Activated naive CD4-positive, alpha-beta T cell treated with anti-CD3 and anti-CD28 coated beads for 36 hours (primary cell): ENCODE measurements around the gene NR1H3. TPM values are rescaled to one million over a fixed set of nuclear protein-coding genes. Genes with fewer than 3 reads are reported as not detected.

ENCODE experiments used
- CTCF ChIA-PET: fragments of 350-600 bp; sonication (Branson Sonifier 250); formaldehyde crosslinking; loops from one replicate; lab custom pipeline; 2021; ENCODE audit warnings: antibody characterized with exemption; lab: Charles Lee
- DNase-seq: peaks from one replicate; pipeline ENCODE4 v3.0.0-alpha.2; 2020
- H3K27ac Mint-ChIP-seq: one replicate; pipeline ENCODE4 v1.8.0; 2021; ENCODE audit warnings: mild to moderate bottlenecking, mixed read lengths
- H3K27me3 Mint-ChIP-seq: one replicate; pipeline ENCODE4 v1.8.0; 2021; ENCODE audit warnings: low read depth, mixed read lengths
- H3K36me3 Mint-ChIP-seq: one replicate; pipeline ENCODE4 v1.8.0; 2021; ENCODE audit warnings: low read depth, mixed read lengths
- H3K4me1 Mint-ChIP-seq: one replicate; pipeline ENCODE4 v1.8.0; 2021; ENCODE audit warnings: low read depth, mixed read lengths
- H3K4me3 Mint-ChIP-seq: one replicate; pipeline ENCODE4 v1.8.0; 2021; ENCODE audit warnings: mild to moderate bottlenecking, moderate library complexity, mixed read lengths
- H3K9me3 Mint-ChIP-seq: one replicate; pipeline ENCODE4 v1.8.0; 2021; ENCODE audit warnings: mixed read lengths
- intact Hi-C: fragments of 100-400 bp; cut with micrococcal nuclease; formaldehyde crosslinking; loops from one replicate; pipeline ENCODE4 v1.15.1; 2023
- total RNA-seq, 2 experiments: library from RNA; stranded (reverse); gene quantifications; one replicate each; pipeline ENCODE4 v1.2.3, GENCODE V29; 2021

Gene NR1H3
- total RNA-seq, 2 experiments from 2014 or later, result 10.4 to 11.3 TPM

DNA sequence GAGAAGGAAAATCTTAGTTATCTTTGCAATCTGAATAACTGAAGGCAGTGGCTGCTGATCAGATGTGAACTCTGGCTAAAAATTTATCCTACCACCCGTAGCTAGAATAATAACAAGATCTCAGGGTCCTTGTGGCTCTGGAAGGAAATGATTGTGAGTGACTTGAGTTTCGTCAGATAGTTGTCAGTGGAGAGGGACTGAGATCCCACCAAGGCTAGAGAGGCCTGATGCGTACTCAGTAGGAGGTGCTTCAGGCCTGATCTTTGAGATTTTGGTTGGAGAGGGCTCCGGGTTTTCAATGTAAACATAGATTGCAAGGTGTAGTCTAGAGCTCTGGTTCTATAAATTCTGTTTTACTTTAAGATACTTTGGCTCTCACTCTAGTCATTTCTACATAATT lies 13.5 kb downstream of the NR1H3 start:
- CTCF ChIA-PET, result interaction anchor here (0.6 to 2.7 kb wide), 7 partner anchors 13 to 103 kb away, joined by 3 to 19 read pairs (median 4); partner anchors contain the start of gene NR1H3
- H3K9me3 Mint-ChIP-seq, result no peaks in the 10 kb centered on the region
- H3K27ac Mint-ChIP-seq, result peak overlapping the region; percentile 83
- DNase-seq, result no peak
- H3K4me1 Mint-ChIP-seq, result peaks cover 42% of the 10 kb centered on the region
- peak overlapping the region; percentile 80 for H3K4me3 Mint-ChIP-seq
- intact Hi-C loops, result loop anchor here (2.0 to 5.0 kb wide), 3 partner anchors 81 to 281 kb away; partner anchors contain the start of genes CELF1 and MYBPC3
- H3K27me3 Mint-ChIP-seq, result no peaks in the 10 kb centered on the region
- peaks cover 1% of the 10 kb centered on the region for H3K36me3 Mint-ChIP-seq

DNA sequence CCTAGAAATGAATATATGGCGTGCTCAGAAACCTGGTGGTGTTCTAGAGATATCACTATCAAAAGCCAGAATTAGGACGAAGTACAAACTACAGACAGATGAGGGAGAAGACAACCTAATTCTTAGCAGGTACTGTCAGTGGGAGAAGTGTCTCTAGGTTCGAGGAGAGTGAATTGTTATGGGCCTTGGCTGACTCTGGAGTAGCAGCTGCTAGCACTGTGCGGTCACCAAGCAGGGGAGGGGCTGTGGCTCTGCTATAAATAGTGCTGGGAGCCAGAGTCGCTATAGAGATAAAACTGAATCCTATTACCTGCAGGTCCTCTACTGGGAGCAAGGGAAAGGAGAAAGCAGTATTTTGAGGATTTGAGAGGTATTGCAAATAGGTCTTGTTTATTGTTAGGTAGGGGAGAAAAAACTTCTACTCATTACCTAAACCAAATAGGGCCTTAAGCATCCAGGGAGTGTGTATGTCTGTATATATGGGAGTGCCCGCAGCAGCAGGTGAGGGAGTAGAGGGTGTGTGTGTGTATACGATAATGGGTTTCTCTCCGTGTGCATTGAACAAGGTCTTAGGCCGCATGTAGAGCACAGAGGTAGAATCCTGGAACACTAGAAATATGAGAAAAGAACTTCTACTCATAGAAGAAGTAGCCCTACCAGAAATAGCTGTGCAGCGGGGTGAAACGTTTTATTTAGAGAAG lies 14.3 kb downstream of the NR1H3 start:
- Mint-ChIP-seq H3K36me3 (peaks cover 6% of the 10 kb centered on the region), H3K27ac (peak overlapping the region; percentile 16), H3K27me3 (no peaks in the 10 kb centered on the region), H3K9me3 (no peaks in the 10 kb centered on the region), H3K4me1 (peaks cover 40% of the 10 kb centered on the region), H3K4me3 (no peak overlapping the region)
- no peak for DNase-seq
- CTCF ChIA-PET, result interaction anchor here (0.6 to 2.7 kb wide), 6 partner anchors 8 to 914 kb away, joined by 3 to 19 read pairs (median 4); partner anchors contain the start of gene NR1H3
- intact Hi-C loops, result loop anchor here (2.0 to 5.0 kb wide), 3 partner anchors 80 to 281 kb away; partner anchors contain the start of genes CELF1 and MYBPC3

DNA sequence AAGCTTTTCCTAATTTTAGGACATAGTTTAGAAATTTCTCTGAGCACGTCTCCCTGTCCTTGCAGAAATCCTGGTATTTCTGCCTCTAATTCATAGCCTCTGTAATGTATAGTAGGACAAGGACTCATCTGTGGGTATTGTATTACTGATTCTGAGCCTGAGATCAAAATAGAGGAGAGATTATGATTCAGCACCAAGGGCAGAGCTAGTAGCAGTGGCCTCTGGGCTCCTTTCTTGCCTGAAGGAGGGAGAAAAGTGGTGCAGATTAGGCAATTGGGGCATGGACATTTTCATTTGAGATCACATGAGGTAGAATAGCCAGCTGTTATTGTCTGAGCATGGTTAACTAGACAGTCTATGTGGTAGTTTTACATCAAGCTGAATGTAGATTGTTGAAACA lies 14.9 kb downstream of the NR1H3 start:
- no peak for DNase-seq
- no peaks in the 10 kb centered on the region for H3K27me3 Mint-ChIP-seq
- H3K36me3 Mint-ChIP-seq, result peaks cover 6% of the 10 kb centered on the region
- intact Hi-C loops, result loop anchor here (5.0 kb wide), 2 partner anchors 80 to 180 kb away; partner anchors contain the start of gene MYBPC3
- CTCF ChIA-PET, result interaction anchor here (0.6 to 2.7 kb wide), 5 partner anchors 8 to 915 kb away, joined by 3 to 19 read pairs (median 3); partner anchors contain the start of gene NR1H3
- no peak overlapping the region for H3K27ac Mint-ChIP-seq
- H3K4me1 Mint-ChIP-seq, result peaks cover 40% of the 10 kb centered on the region
- H3K9me3 Mint-ChIP-seq, result no peaks in the 10 kb centered on the region
- no peak overlapping the region for H3K4me3 Mint-ChIP-seq

DNA sequence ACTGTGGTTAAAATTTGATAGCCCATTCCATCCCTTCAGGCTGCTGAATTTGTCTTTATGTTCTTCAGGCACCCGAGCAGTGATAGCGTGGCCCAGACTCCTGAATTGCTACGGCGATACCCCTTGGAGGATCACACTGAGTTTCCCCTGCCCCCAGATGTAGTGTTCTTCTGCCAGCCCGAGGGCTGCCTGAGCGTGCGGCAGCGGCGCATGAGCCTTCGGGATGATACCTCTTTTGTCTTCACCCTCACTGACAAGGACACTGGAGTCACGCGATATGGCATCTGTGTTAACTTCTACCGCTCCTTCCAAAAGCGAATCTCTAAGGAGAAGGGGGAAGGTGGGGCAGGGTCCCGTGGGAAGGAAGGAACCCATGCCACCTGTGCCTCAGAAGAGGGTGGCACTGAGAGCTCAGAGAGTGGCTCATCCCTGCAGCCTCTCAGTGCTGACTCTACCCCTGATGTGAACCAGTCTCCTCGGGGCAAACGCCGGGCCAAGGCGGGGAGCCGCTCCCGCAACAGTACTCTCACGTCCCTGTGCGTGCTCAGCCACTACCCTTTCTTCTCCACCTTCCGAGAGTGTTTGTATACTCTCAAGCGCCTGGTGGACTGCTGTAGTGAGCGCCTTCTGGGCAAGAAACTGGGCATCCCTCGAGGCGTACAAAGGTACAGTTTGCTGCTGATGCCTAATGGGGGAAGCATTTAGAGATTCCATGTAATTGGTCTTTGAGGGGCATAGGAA lies 16.9 kb downstream of the NR1H3 start:
- Mint-ChIP-seq H3K9me3 (no peaks in the 10 kb centered on the region), H3K4me3 (no peak overlapping the region), H3K36me3 (peaks cover 9% of the 10 kb centered on the region), H3K4me1 (peaks cover 25% of the 10 kb centered on the region), H3K27ac (no peak overlapping the region), H3K27me3 (no peaks in the 10 kb centered on the region)
- DNase-seq, result no peak
- intact Hi-C loops, result loop anchor here (5.0 kb wide), 2 partner anchors 78 to 178 kb away; partner anchors contain the start of gene MYBPC3
- CTCF ChIA-PET, result interaction anchor here (0.8 to 1.7 kb wide), 3 partner anchors 15 to 134 kb away, joined by 3 read pairs; no protein-coding TSS in a partner anchor

DNA sequence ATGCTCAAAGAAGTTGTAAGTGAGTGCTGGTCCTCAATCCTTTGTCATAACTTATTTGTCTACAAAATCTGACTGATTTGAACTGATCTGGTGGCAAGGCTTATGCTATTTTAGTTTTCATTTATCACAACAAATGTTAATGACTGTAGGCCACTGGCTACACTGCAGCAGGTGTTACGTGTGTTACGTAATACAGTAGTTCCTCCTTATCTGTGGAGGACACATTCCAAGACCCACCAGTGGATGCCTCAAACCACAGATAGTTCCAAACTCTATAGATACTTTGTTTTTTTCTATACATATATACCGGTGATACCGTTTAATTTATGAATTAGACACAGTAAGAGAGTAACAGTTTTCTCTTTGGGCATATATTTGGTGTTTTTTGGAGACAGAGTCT lies 19.1 kb downstream of the NR1H3 start:
- Mint-ChIP-seq H3K9me3 (no peaks in the 10 kb centered on the region), H3K36me3 (peaks cover 11% of the 10 kb centered on the region), H3K4me3 (no peak overlapping the region), H3K27ac (no peak overlapping the region), H3K27me3 (no peaks in the 10 kb centered on the region), H3K4me1 (peaks cover 12% of the 10 kb centered on the region)
- intact Hi-C loops, result no loop called here
- CTCF ChIA-PET, result no interaction called here
- no peak for DNase-seq

DNA sequence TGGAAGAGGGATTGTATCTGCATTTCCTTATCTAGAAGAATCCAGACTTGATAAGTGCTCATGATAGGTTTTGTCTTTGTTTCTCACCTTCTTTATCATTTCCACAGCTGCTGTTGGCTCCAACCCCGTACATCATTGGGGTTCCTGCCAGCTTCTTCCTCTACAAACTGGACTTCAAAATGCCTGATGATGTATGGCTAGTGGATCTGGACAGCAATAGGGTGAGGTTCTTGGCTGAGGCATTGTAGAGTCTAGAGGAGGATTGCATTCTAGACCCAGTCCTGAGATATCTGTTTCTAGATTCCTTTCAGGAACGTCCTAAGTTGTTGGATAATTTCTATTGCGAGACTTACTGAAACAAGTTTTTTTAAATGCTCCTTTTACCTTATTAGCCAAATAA lies 20.3 kb downstream of the NR1H3 start:
- CTCF ChIA-PET, result no interaction called here
- DNase-seq, result no peak
- no peak overlapping the region for H3K4me3 Mint-ChIP-seq
- intact Hi-C loops, result no loop called here
- peaks cover 17% of the 10 kb centered on the region for H3K36me3 Mint-ChIP-seq
- H3K27me3 Mint-ChIP-seq, result no peaks in the 10 kb centered on the region
- no peak overlapping the region for H3K27ac Mint-ChIP-seq
- H3K4me1 Mint-ChIP-seq, result peaks cover 2% of the 10 kb centered on the region
- H3K9me3 Mint-ChIP-seq, result no peaks in the 10 kb centered on the region

DNA sequence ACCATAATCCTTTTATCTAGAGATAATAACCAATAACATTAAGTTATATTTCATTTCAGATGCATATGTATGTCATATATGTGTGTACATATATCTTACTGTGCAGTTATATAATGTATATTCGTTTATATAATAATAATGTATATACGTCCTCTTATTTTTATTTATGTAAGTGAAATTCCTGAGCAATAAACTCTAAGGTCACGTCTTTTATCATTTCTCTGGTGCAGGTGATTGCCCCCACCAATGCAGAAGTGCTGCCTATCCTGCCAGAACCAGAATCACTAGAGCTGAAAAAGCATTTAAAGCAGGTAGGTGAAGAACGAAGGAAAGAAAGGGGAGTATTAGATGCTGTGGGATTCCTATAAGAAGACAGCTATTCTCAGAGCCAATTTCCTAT lies 21.0 kb downstream of the NR1H3 start:
- Mint-ChIP-seq H3K27me3 (no peaks in the 10 kb centered on the region), H3K27ac (no peak overlapping the region), H3K4me1 (peaks cover 1% of the 10 kb centered on the region), H3K9me3 (no peaks in the 10 kb centered on the region), H3K4me3 (no peak overlapping the region), H3K36me3 (peaks cover 17% of the 10 kb centered on the region)
- no peak for DNase-seq
- CTCF ChIA-PET, result no interaction called here
- intact Hi-C loops, result no loop called here

DNA sequence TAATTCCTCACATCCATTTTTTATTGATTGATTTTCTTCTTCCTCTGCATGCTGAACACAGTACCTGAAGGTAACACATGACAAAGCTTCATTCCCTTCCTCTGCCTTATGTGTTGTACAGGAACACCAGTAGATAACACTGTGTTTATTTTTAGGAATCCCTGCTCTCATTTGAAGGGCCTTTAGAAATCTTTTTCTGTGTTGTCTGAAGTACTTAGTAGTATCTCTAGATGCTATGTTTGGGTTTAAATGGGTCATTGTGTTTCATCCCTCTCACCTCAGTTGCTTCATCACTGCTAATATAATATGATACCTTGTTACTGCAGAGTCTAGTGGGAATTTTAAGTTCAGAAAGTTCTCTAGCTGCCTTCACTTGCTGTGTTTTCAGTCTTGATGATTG lies 22.3 kb downstream of the NR1H3 start:
- no peaks in the 10 kb centered on the region for H3K27me3 Mint-ChIP-seq
- CTCF ChIA-PET, result interaction anchor here (0.7 to 1.3 kb wide), 2 partner anchors 10 to 295 kb away, joined by 3 to 4 read pairs; no protein-coding TSS in a partner anchor
- H3K9me3 Mint-ChIP-seq, result no peaks in the 10 kb centered on the region
- intact Hi-C loops, result no loop called here
- DNase-seq, result no peak
- H3K27ac Mint-ChIP-seq, result no peak overlapping the region
- H3K36me3 Mint-ChIP-seq, result peaks cover 26% of the 10 kb centered on the region
- no peaks in the 10 kb centered on the region for H3K4me1 Mint-ChIP-seq
- no peak overlapping the region for H3K4me3 Mint-ChIP-seq

DNA sequence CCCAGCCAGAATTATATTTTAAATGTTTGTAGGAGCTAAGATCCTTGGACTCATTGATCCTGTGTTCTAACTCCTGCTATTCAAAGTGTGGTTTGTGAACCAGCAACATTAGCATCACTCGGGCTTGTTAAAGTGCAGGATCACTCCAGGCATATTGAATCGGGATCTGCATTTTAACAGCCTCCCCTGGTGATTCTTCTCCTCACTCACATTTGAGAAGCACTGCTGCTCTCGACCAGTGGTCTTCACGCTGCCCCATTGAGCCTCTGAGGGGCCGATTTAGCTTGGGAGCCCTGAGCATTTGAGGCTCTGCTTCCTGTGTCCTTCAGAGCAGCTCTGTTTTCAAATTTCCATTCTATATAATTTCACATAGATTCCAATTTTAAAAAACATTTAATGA lies 23.1 kb downstream of the NR1H3 start:
- CTCF ChIA-PET, result interaction anchor here (0.9 to 1.3 kb wide), 2 partner anchors 9 to 21 kb away, joined by 4 read pairs; no protein-coding TSS in a partner anchor
- DNase-seq, result no peak
- H3K9me3 Mint-ChIP-seq, result no peaks in the 10 kb centered on the region
- no peak overlapping the region for H3K27ac Mint-ChIP-seq
- peaks cover 30% of the 10 kb centered on the region for H3K36me3 Mint-ChIP-seq
- no peaks in the 10 kb centered on the region for H3K4me1 Mint-ChIP-seq
- H3K4me3 Mint-ChIP-seq, result no peak overlapping the region
- no peaks in the 10 kb centered on the region for H3K27me3 Mint-ChIP-seq
- intact Hi-C loops, result no loop called here

DNA sequence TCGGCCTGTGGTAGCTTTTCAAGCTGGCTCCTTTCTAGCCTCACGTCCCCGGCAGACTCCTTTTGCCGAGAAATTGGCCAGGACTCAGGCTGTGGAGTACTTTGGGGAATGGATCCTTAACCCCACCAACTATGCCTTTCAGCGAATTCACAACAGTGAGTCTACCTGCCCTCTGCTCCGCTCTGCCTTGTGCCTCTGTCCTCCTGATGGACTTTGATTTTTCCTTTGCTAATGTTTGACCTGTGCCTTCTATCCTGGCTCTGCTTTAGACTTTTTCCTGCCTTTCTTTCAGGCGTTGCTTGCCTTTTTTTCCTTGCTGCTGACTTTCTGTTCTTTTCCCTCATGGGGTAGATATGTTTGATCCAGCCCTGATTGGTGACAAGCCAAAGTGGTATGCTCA lies 24.7 kb downstream of the NR1H3 start:
- DNase-seq, result no peak
- Mint-ChIP-seq H3K4me3 (no peak overlapping the region), H3K36me3 (peaks cover 27% of the 10 kb centered on the region), H3K27ac (no peak overlapping the region), H3K9me3 (no peaks in the 10 kb centered on the region), H3K27me3 (no peaks in the 10 kb centered on the region), H3K4me1 (no peaks in the 10 kb centered on the region)
- intact Hi-C loops, result no loop called here
- CTCF ChIA-PET, result no interaction called here

DNA sequence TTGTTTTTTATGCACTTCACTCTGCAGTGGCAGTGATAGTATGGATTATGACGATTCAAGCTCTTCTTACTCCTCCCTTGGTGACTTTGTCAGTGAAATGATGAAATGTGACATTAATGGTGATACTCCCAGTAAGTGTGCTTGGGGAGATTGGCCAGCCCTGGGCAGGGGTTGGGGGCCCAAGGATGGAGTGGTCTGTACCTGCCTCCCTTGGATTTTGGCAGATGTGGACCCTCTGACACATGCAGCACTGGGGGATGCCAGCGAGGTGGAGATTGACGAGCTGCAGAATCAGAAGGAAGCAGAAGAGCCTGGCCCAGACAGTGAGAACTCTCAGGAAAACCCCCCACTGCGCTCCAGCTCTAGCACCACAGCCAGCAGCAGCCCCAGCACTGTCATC lies 26.4 kb downstream of the NR1H3 start:
- Mint-ChIP-seq H3K27me3 (no peaks in the 10 kb centered on the region), H3K4me3 (no peak overlapping the region), H3K36me3 (peaks cover 25% of the 10 kb centered on the region), H3K27ac (no peak overlapping the region), H3K9me3 (no peaks in the 10 kb centered on the region), H3K4me1 (no peaks in the 10 kb centered on the region)
- no peak for DNase-seq
- intact Hi-C loops, result no loop called here
- CTCF ChIA-PET, result interaction anchor here (0.6 to 0.8 kb wide), 3 partner anchors 14 to 106 kb away, joined by 3 read pairs; no protein-coding TSS in a partner anchor
